Panc1 (cell line): Measurements from ENCODE around the gene DCAF4.

Experiments used
- CTCF ChIP-seq: fragments of 450-650 bp; IDR thresholded peaks from 2 replicates; pipeline ENCODE4 v1.5.1; 2017; ENCODE audit warnings: mild to moderate bottlenecking
- POLR2AphosphoS5 ChIP-seq: IDR thresholded peaks from 2 replicates; pipeline ENCODE4 v1.6.1; 2012; ENCODE audit warnings: mild to moderate bottlenecking, low read depth, low read length, moderate library complexity
- SIN3A ChIP-seq: IDR thresholded peaks from 2 replicates; pipeline ENCODE4 v1.6.1; 2012; ENCODE audit warnings: low read depth, mild to moderate bottlenecking, low read length, moderate library complexity, borderline replicate concordance; ENCODE audit not compliant: insufficient read depth
- TCF7L2 ChIP-seq: IDR thresholded peaks from 2 replicates; pipeline ENCODE4 v1.6.1; 2011; ENCODE audit warnings: mild to moderate bottlenecking, low read depth, low read length, inconsistent platforms
- TF ChIP-seq, protein P1 (sequence below), 2 experiments: IDR thresholded peaks; 2 replicates each; pipeline ENCODE4 v1.6.1; 2011 to 2012; ENCODE audit warnings: low read depth in 2 of 2, control low read depth in 1 of 2, low read length in 1 of 2, mild to moderate bottlenecking in 1 of 2, moderate library complexity in 1 of 2; ENCODE audit not compliant: insufficient read depth in 1 of 2

GRCh38 chr14:72948481-72949138 lies 22.3 kb downstream of the DCAF4 start:
- TF ChIP-seq, protein P1, sequence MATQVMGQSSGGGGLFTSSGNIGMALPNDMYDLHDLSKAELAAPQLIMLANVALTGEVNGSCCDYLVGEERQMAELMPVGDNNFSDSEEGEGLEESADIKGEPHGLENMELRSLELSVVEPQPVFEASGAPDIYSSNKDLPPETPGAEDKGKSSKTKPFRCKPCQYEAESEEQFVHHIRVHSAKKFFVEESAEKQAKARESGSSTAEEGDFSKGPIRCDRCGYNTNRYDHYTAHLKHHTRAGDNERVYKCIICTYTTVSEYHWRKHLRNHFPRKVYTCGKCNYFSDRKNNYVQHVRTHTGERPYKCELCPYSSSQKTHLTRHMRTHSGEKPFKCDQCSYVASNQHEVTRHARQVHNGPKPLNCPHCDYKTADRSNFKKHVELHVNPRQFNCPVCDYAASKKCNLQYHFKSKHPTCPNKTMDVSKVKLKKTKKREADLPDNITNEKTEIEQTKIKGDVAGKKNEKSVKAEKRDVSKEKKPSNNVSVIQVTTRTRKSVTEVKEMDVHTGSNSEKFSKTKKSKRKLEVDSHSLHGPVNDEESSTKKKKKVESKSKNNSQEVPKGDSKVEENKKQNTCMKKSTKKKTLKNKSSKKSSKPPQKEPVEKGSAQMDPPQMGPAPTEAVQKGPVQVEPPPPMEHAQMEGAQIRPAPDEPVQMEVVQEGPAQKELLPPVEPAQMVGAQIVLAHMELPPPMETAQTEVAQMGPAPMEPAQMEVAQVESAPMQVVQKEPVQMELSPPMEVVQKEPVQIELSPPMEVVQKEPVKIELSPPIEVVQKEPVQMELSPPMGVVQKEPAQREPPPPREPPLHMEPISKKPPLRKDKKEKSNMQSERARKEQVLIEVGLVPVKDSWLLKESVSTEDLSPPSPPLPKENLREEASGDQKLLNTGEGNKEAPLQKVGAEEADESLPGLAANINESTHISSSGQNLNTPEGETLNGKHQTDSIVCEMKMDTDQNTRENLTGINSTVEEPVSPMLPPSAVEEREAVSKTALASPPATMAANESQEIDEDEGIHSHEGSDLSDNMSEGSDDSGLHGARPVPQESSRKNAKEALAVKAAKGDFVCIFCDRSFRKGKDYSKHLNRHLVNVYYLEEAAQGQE (IDR thresholded peaks at IDR 0.05; ENCODE audit: insufficient read depth in 1 of 2, low read depth in 2 of 2, low read length in 1 of 2): no peak
- TF ChIP-seq CTCF: peak; percentile 89
- no peak for TF ChIP-seq SIN3A
- TF ChIP-seq POLR2AphosphoS5: no peak
- TF ChIP-seq TCF7L2: no peak
